Activated gamma-delta T cell (primary cell): Measurements from ENCODE around the gene MS4A5.

Experiments used
- DNase-seq: peaks from one replicate; lab custom pipeline; 2025; lab: John Stamatoyannopoulos, UW

The MS4A5 gene

GRCh38 chr11:60482361-60482760 lies 53.0 kb downstream of the MS4A5 start:
- no peak for DNase-seq

DNA sequence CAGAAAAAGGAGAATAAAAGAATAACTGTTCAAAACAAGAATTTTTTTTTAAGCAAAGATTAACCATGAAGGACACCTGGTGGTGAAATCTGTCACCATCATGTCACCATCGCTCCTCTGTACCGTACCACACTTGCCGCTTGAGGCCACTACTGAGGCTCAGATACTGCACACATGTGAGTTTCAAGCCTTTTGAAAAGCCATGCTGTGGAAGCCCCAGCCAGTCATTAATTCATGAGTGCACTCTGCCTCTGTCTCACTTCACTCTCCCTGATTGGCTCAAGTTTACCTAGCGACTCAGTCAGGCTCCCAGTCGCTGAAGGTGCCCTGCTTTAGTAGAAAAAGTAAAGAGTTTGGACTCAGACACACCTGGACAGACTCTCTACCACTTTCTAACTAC lies 56.6 kb downstream of the MS4A5 start:
- no peak for DNase-seq

GRCh38 chr11:60492488-60493009 lies 63.2 kb downstream of the MS4A5 start, which contains the start of gene MS4A12:
MS4A12 (plus strand) TSS chr11:60492778; CDS start chr11:60497319, 4,541 bp downstream.
- DNase-seq: no peak

GRCh38 chr11:60493454-60493853 lies 64.1 kb downstream of the MS4A5 start:
- no peak for DNase-seq
